CD8-positive, alpha-beta memory T cell (primary cell): ENCODE results near the gene SMIM13. TPM values are rescaled to one million over a fixed set of nuclear protein-coding genes. Genes with fewer than 3 reads are reported as not detected.
A peak's percentile ranks its signal among the peaks of the same experiment; 100 is the strongest.

ENCODE experiments used
- CTCF ChIA-PET: fragments of 350-600 bp; sonication (Branson Sonifier 250); formaldehyde crosslinking; loops from one replicate; lab custom pipeline; 2021; ENCODE audit warnings: antibody characterized with exemption; lab: Charles Lee
- POLR2A ChIA-PET: fragments of 350-600 bp; sonication (Branson Sonifier 250); formaldehyde crosslinking; loops from one replicate; lab custom pipeline; 2021; ENCODE audit warnings: antibody characterized with exemption; lab: Charles Lee
- DNase-seq, 5 donors: peaks; one replicate each; pipeline versions ENCODE4 v3.0.0 to v3.0.0-alpha.2; 2020 to 2022; ENCODE audit warnings: mixed read lengths in 1 of 5
- H3K27ac ChIP-seq: one replicate; pipeline ENCODE4 v1.7.0; 2013; ENCODE audit warnings: low read depth, mild to moderate bottlenecking, low read length, moderate library complexity
- H3K27me3 ChIP-seq: 2 replicates; pipeline ENCODE4 v1.7.0; 2013; ENCODE audit warnings: low read length, mild to moderate bottlenecking; ENCODE audit not compliant: insufficient read depth, poor library complexity, severe bottlenecking
- H3K36me3 ChIP-seq: 2 replicates; pipeline ENCODE4 v1.7.0; 2013; ENCODE audit warnings: mild to moderate bottlenecking, low read length, moderate library complexity; ENCODE audit not compliant: insufficient read depth
- H3K4me1 ChIP-seq: 2 replicates; pipeline ENCODE4 v1.7.0; 2013; ENCODE audit warnings: mild to moderate bottlenecking, low read length, moderate library complexity; ENCODE audit not compliant: insufficient read depth
- H3K4me3 ChIP-seq: 2 replicates; pipeline ENCODE4 v1.7.0; 2013; ENCODE audit warnings: mild to moderate bottlenecking, low read length
- H3K9me3 ChIP-seq: 2 replicates; pipeline ENCODE4 v1.7.0; 2013; ENCODE audit warnings: mild to moderate bottlenecking, low read length
- H3K27ac Mint-ChIP-seq, 8 donors: one replicate each; pipeline ENCODE4 v1.8.0; 2020 to 2021; ENCODE audit warnings: mixed read lengths in 8 of 8, mild to moderate bottlenecking in 6 of 8, inconsistent platforms in 3 of 8, moderate library complexity in 3 of 8
- H3K27me3 Mint-ChIP-seq, 2 donors: one replicate each; pipeline ENCODE4 v1.8.0; 2020 to 2021; ENCODE audit warnings: mixed read lengths in 2 of 2, mild to moderate bottlenecking in 1 of 2, moderate library complexity in 1 of 2
- H3K36me3 Mint-ChIP-seq, 3 donors: one replicate each; pipeline ENCODE4 v1.8.0; 2020 to 2021; ENCODE audit warnings: mixed read lengths in 3 of 3, inconsistent platforms in 1 of 3, mild to moderate bottlenecking in 1 of 3
- H3K4me1 Mint-ChIP-seq, 3 donors: one replicate each; pipeline ENCODE4 v1.8.0; 2020 to 2021; ENCODE audit warnings: mixed read lengths in 3 of 3, inconsistent platforms in 1 of 3, mild to moderate bottlenecking in 1 of 3
- H3K4me3 Mint-ChIP-seq, 7 donors: one replicate each; pipeline ENCODE4 v1.8.0; 2020 to 2021; ENCODE audit warnings: mixed read lengths in 7 of 7, mild to moderate bottlenecking in 6 of 7, moderate library complexity in 4 of 7, inconsistent platforms in 2 of 7
- H3K9me3 Mint-ChIP-seq, 5 donors: one replicate each; pipeline ENCODE4 v1.8.0; 2020 to 2022; ENCODE audit warnings: mixed read lengths in 5 of 5, mild to moderate bottlenecking in 3 of 5, moderate library complexity in 2 of 5, inconsistent platforms in 1 of 5
- polyA plus RNA-seq: library from polyadenylated mRNA; unstranded; fragments of 300-500 nt; fragmentation: Illumina TruSeq; gene quantifications from one replicate; pipeline ENCODE4 v1.2.3, GENCODE V29; 2021
- total RNA-seq, 2 experiments: library from RNA; stranded (reverse); gene quantifications; one replicate each; pipeline ENCODE4 v1.2.3, GENCODE V29; 2021

SMIM13 gene
- total RNA-seq (10 to 100 TPM; 14.7 to 16.0 TPM), polyA plus RNA-seq (4.6 TPM)

DNA sequence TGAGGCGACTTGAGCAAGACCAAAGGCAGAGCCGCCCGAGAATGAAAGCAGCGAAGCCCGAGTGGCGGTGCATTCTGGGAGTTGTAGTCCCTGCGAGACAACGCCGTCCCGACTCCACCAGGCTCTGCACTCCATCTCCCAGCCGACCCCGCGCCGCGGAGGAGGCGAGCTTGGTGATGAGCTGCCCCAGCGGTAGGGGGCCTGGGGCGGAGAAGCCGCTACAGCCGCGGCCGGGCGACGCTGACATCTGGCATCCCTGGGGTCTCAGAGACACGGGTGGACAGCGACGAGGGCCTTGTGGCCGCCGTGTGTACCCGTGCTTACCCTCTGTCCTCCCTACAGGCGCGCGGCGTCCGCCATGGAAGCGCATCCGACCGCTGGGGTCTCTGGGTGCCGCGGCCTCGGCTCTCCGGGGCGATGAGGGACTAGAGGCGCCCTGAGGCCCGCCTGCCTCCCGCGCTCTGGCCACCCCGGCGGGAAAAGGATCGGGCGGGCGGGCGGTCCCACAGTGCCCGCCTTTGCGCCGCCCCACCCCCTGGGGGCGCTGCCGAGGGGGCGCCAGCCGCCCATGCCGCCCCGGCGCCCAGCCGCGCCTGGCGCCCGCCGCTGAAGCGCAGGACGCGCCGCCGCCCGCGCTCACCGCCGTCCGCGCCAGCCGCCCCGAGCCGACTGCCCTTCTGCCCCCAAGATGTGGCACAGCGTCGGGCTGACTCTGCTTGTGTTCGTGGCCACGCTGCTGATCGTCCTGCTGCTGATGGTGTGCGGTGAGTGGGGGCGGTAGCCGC, at the start of gene SMIM13:
SMIM13 (plus strand) TSS at position 209 of the 785 bp plus-strand sequence; CDS start at position 689, 480 bp downstream.
- Mint-ChIP-seq H3K9me3 (no peaks in the 10 kb centered on the region), H3K4me3 (peak within 1 kb of the TSS; percentile 96 to 100 (median 97)), H3K27me3 (peaks cover 0 to 1% of the 10 kb centered on the region in 2 donors), H3K27ac (peak within 1 kb of the TSS; percentile 88 to 100 (median 97)), H3K36me3 (peaks cover 0 to 15% (median 5%) of the 10 kb centered on the region in 3 donors), H3K4me1 (peaks cover 31 to 44% (median 35%) of the 10 kb centered on the region in 3 donors)
- no peaks in the 10 kb centered on the region for H3K36me3 ChIP-seq
- DNase-seq = peak; percentile 91 to 95 (median 92)
- peak within 1 kb of the TSS; percentile 95 for H3K27ac ChIP-seq
- no peaks in the 10 kb centered on the region for H3K27me3 ChIP-seq
- H3K9me3 ChIP-seq = no peaks in the 10 kb centered on the region
- POLR2A ChIA-PET = interaction anchor here (1.0 to 1.5 kb wide), 2 partner anchors 139 to 288 kb away, joined by 3 to 8 read pairs; partner anchors contain the start of gene NEDD9
- peak within 1 kb of the TSS; percentile 96 for H3K4me3 ChIP-seq
- CTCF ChIA-PET = interaction anchor here (0.6 to 1.2 kb wide), 8 partner anchors 10 to 448 kb away, joined by 3 to 5 read pairs (median 3); partner anchors contain the start of gene NEDD9
- peaks cover 24% of the 10 kb centered on the region for H3K4me1 ChIP-seq

DNA sequence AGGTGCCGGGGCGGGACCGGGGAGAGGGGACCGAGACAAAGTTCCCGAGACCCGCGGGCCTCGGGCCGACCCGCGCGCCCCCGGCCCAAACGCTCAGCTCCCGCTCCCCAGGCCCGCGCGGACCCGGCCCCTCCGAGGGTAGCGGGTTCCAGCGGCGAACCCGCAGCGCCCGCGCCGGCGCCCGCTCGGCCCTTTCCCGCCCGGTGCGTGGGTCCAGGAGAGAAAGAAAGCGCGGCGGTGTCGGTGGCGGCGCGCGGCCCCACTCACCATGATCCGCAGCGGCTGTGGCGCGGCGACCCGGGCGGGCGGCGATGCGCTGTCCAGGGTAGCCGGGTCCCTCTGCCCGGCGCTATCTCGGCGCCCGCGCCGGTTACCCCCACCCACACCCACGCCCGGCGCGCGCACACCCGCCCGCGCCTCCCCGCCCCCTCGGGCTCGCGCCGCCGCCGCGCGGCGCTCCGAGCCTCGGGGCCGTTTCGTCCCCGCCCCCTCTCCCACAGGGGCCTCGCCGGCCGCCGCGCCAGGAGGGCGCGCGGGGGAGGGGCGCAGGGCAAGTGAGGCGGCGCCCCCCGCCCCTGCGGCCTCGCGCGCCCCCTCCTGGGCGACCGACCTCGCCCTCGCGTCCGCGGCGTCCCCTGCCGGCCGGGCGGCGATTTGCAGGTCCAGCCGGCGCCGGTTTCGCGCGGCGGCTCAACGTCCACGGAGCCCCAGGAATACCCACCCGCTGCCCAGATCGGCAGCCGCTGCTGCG, 49.5 kb upstream of the SMIM13 start, which contains the start of gene ELOVL2:
ELOVL2 (minus strand) TSS at position 345 of the 751 bp plus-strand sequence; CDS start at position 270, 75 bp downstream.
- no peak within 1 kb of the TSS for H3K4me3 ChIP-seq
- DNase-seq = peak in 2 of 5 donors; percentile 7
- H3K27me3 Mint-ChIP-seq = peaks cover 41 to 73% of the 10 kb centered on the region in 2 donors
- H3K36me3 Mint-ChIP-seq = no peaks in the 10 kb centered on the region
- H3K9me3 ChIP-seq = no peaks in the 10 kb centered on the region
- peak within 1 kb of the TSS in 2 of 8 donors; percentile 5 to 47 for H3K27ac Mint-ChIP-seq
- no peaks in the 10 kb centered on the region for H3K4me1 ChIP-seq
- ChIA-PET POLR2A (no interaction called here), CTCF (interaction anchor here (1.6 kb wide), 1 partner anchor 14 kb away, joined by 4 read pairs; no protein-coding TSS in a partner anchor)
- H3K27ac ChIP-seq = no peak within 1 kb of the TSS
- H3K4me1 Mint-ChIP-seq = peaks cover 11 to 15% (median 13%) of the 10 kb centered on the region in 3 donors
- no peaks in the 10 kb centered on the region for H3K36me3 ChIP-seq
- peaks cover 11% of the 10 kb centered on the region for H3K27me3 ChIP-seq
- H3K9me3 Mint-ChIP-seq = peaks cover 0 to 3% (median 0%) of the 10 kb centered on the region in 5 donors
- peak within 1 kb of the TSS; percentile 55 to 85 (median 78) for H3K4me3 Mint-ChIP-seq

DNA sequence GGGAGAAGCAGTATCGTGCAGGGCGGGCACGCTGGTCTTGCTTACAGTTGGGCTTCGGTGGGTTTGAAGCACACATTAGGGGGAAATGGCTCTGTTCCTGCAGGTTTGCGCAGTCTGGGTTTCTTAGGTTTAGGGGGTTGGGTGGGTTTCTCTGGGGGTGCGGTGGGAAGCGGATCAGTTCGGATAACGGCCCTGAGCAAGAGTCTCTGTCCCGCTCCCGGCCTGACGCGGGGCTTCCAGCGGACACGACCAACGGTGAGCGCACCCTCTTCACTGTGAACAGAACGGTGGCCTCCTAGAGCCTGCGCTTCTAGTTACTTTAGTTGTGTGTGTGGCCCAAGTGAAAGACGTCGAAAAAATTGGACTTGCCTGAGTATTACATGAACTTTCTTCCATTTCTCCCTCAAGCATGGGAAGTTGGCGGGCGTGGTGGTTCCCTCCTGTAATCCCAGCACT, 48.9 kb upstream of the SMIM13 start:
- Mint-ChIP-seq H3K27me3 (peaks cover 46 to 76% of the 10 kb centered on the region in 2 donors), H3K4me1 (peaks cover 11 to 15% (median 13%) of the 10 kb centered on the region in 3 donors), H3K4me3 (peak overlapping the region; percentile 55 to 81 (median 74)), H3K27ac (no peak overlapping the region), H3K9me3 (peaks cover 0 to 3% (median 0%) of the 10 kb centered on the region in 5 donors), H3K36me3 (no peaks in the 10 kb centered on the region)
- H3K4me3 ChIP-seq = no peak overlapping the region
- no peaks in the 10 kb centered on the region for H3K36me3 ChIP-seq
- H3K9me3 ChIP-seq = no peaks in the 10 kb centered on the region
- peaks cover 11% of the 10 kb centered on the region for H3K27me3 ChIP-seq
- no peaks in the 10 kb centered on the region for H3K4me1 ChIP-seq
- CTCF ChIA-PET = no interaction called here
- DNase-seq = no peak
- POLR2A ChIA-PET = no interaction called here
- no peak overlapping the region for H3K27ac ChIP-seq

DNA sequence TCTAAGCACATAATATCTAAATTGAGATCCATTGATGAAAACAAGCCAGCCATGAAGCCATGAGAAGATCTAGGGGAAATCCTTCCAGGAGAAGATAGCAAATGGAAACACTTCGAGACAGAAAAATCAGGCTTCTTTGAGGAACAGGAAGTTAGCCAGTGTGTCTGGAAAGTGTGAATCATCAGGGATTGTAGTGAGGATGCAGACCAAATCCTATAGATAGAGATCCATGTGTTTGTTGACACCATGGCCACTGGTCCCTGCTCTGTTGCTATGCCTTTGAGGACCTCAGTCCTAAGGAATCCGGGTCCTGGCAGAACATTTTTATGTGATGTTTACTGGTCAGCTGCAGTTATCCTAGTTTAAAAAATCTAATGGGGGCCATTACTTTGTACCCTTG, 42.9 kb upstream of the SMIM13 start:
- Histone ChIP-seq H3K4me1 (no peaks in the 10 kb centered on the region), H3K36me3 (no peaks in the 10 kb centered on the region), H3K4me3 (no peak overlapping the region), H3K27me3 (no peaks in the 10 kb centered on the region), H3K27ac (no peak overlapping the region), H3K9me3 (no peaks in the 10 kb centered on the region)
- POLR2A ChIA-PET = no interaction called here
- no peak overlapping the region for H3K4me3 Mint-ChIP-seq
- H3K36me3 Mint-ChIP-seq = no peaks in the 10 kb centered on the region
- H3K27ac Mint-ChIP-seq = no peak overlapping the region
- H3K27me3 Mint-ChIP-seq = peaks cover 47 to 79% of the 10 kb centered on the region in 2 donors
- no peak for DNase-seq
- no peaks in the 10 kb centered on the region for H3K9me3 Mint-ChIP-seq
- H3K4me1 Mint-ChIP-seq = no peaks in the 10 kb centered on the region
- CTCF ChIA-PET = no interaction called here

DNA sequence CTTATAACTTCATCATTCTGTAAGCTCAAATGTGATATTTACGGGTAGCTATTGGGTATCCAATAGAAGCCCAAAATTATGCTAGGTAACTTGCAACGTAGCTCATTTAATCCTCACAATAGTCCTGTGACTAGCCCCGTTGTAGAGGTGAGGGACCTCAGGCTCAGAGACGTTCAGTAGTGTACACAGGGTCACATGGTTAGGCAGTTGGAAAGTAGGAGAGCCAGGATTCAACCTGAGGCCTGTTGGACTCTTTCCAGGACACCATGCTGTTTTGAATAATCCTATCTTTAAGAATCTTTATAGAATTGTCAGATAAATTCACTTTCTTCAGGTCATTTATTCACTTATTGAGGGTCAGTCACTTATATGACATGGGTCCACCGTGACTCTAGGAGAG, 40.3 kb upstream of the SMIM13 start:
- peaks cover 33 to 57% of the 10 kb centered on the region in 2 donors for H3K27me3 Mint-ChIP-seq
- H3K27me3 ChIP-seq = no peaks in the 10 kb centered on the region
- DNase-seq = no peak
- no peak overlapping the region for H3K27ac Mint-ChIP-seq
- H3K9me3 Mint-ChIP-seq = no peaks in the 10 kb centered on the region
- H3K4me3 Mint-ChIP-seq = no peak overlapping the region
- ChIA-PET POLR2A (no interaction called here), CTCF (interaction anchor here (0.9 kb wide), 1 partner anchor 9 kb away, joined by 3 read pairs; no protein-coding TSS in a partner anchor)
- H3K9me3 ChIP-seq = no peaks in the 10 kb centered on the region
- no peaks in the 10 kb centered on the region for H3K4me1 Mint-ChIP-seq
- no peaks in the 10 kb centered on the region for H3K36me3 ChIP-seq
- H3K36me3 Mint-ChIP-seq = no peaks in the 10 kb centered on the region
- H3K27ac ChIP-seq = no peak overlapping the region
- no peaks in the 10 kb centered on the region for H3K4me1 ChIP-seq
- H3K4me3 ChIP-seq = no peak overlapping the region

DNA sequence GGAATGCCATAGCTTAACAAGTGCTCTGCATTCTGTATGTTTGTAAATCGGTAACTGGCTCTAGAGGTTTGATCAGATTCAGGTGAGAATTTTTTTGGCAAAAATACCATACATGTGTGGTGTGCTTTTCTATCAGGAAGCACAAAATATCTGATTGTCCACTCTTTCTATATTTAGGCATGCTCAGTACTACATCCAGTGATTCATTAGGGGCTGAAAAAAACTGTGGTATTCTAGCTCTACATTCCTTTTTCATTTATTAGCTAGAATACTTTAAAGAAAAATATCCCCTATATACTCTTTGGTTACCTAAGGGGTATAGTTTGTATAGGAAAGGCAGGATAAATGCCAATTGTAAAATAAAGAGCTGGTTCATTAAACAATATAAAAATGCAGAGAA, 38.9 kb upstream of the SMIM13 start:
- Histone ChIP-seq H3K27me3 (no peaks in the 10 kb centered on the region), H3K36me3 (no peaks in the 10 kb centered on the region), H3K27ac (no peak overlapping the region), H3K4me1 (no peaks in the 10 kb centered on the region), H3K4me3 (no peak overlapping the region), H3K9me3 (no peaks in the 10 kb centered on the region)
- CTCF ChIA-PET = interaction anchor here (3.0 kb wide), 1 partner anchor 11 kb away, joined by 12 read pairs; no protein-coding TSS in a partner anchor
- no peak for DNase-seq
- H3K4me1 Mint-ChIP-seq = no peaks in the 10 kb centered on the region
- no peak overlapping the region for H3K27ac Mint-ChIP-seq
- no peaks in the 10 kb centered on the region for H3K36me3 Mint-ChIP-seq
- H3K4me3 Mint-ChIP-seq = no peak overlapping the region
- POLR2A ChIA-PET = no interaction called here
- H3K27me3 Mint-ChIP-seq = peaks cover 27 to 43% of the 10 kb centered on the region in 2 donors
- H3K9me3 Mint-ChIP-seq = no peaks in the 10 kb centered on the region

DNA sequence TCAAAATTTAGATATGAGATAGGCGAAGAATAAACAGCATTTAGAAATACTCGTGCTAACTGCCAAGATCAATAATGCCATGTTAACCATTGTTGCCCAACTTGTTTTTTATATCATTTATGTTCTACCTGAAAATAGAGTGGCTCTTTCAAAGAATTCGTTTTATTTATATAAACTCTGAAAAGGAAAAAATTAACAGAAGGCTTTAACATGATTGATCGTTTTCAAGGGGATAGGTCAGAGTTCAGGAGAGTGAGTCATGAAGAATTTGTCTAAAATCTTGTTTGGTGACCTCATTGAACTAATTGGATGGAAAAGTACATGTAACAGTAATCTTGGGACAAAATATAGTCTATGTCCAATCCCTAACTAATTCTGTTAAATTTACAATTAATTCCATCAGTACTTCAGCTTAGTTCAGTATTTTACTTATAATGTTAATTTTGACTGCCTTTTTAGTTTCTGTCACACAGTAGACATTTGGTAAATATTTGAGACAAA, 38.5 kb upstream of the SMIM13 start:
- no peak for DNase-seq
- Histone ChIP-seq H3K27me3 (no peaks in the 10 kb centered on the region), H3K4me3 (no peak overlapping the region), H3K4me1 (no peaks in the 10 kb centered on the region), H3K36me3 (no peaks in the 10 kb centered on the region), H3K27ac (no peak overlapping the region), H3K9me3 (no peaks in the 10 kb centered on the region)
- Mint-ChIP-seq H3K36me3 (no peaks in the 10 kb centered on the region), H3K27me3 (peaks cover 24 to 42% of the 10 kb centered on the region in 2 donors), H3K27ac (no peak overlapping the region), H3K9me3 (no peaks in the 10 kb centered on the region), H3K4me1 (no peaks in the 10 kb centered on the region), H3K4me3 (no peak overlapping the region)
- POLR2A ChIA-PET = no interaction called here
- CTCF ChIA-PET = interaction anchor here (3.0 kb wide), 1 partner anchor 11 kb away, joined by 12 read pairs; no protein-coding TSS in a partner anchor
